ENCODE data around the gene UGT1A5.

Gene UGT1A5

GRCh38 chr2:233780771-233781170 lies 68.1 kb downstream of the UGT1A5 start:
- DNase-seq (ENCODE audit: low read depth) = no peak

- DNase-seq (ENCODE audit: low read depth) = no peak
Measured at GRCh38 chr2:233789554-233789953, 76.8 kb downstream of the UGT1A5 start.

GRCh38 chr2:233791151-233791882 lies 78.6 kb downstream of the UGT1A5 start:
- DNase-seq (ENCODE audit: low read depth) = no peak

GRCh38 chr2:233791883-233792329 lies 79.2 kb downstream of the UGT1A5 start:
- no peak for DNase-seq (ENCODE audit: low read depth)

DNA sequence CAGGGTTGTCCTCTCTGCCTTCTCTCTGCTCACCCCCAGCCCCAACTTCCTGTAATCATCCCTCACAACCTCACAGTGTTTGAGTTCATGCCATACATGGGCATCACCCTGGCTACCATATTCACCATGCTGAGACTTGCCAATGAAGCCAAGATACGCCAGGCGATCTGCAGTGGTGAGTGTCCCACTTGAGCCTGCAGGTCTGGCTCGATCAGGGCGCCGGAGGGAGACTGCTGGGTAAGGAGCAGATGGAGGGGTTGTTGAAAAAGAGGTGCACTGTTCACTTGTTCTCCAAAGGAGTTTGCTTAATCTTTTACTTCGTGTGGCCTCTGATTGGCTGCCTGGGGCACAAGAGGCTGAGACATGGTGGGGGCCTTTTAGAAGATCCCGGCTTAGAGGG lies 80.0 kb downstream of the UGT1A5 start:
- no peak for DNase-seq (ENCODE audit: low read depth)

DNA sequence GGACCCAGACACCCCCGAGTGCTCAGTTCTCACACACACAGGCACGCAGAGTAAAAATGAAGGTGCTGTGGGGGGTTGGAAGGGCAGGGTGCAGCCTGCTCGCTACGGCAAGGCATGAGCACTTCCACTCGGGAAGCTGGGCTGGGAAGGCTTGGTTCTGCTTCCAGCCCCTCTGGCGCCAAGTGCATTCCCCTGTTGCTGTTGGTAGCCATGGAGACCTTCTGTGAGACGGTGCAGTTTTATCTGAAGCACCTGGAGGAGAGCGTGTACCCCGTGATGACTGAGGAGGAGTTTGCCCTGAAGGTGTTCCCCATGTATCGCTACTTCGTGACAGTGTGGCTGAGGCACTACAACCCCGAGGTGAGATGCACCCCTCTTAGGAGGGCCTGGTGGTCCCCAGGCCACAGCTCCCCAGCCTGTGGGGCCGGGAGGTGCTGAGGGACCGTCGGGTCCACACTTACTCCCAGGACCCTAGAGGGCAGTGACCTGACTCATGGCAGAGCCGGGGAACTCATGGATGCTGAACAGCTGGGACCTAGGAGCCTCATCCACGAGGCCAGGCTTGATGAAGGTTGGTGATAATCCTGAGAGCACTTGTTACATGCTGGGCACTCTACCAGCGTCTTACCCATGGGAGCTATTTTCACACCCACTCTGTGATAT lies 80.9 kb downstream of the UGT1A5 start:
- no peak for DNase-seq (ENCODE audit: low read depth)

DNA sequence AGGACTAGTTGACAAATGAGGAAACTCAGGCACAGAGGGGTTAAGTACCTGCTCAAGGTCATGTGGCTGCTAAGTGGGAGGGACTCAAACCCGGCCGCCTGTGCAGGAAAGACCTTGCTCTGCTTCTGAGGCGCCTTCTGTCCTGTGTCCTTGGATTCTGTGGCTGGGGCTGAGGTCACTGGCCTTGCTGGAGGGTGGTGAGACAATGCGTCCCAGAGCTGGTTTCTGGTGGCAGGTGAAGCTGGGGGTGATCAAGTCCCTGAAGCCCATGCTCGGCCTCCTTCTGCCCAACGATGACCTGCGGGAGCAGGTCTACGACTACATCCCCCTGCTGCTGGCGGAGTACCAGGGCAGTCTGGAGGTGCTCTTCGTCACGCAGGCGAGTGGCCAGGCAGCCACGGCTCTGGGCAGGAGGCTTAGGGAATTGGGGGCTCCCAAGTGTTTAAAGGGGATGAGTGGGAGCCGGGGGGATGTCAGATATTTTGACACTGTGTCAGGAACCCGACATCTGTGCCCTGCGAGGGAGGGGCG lies 81.5 kb downstream of the UGT1A5 start:
- no peak for DNase-seq (ENCODE audit: low read depth)

DNA sequence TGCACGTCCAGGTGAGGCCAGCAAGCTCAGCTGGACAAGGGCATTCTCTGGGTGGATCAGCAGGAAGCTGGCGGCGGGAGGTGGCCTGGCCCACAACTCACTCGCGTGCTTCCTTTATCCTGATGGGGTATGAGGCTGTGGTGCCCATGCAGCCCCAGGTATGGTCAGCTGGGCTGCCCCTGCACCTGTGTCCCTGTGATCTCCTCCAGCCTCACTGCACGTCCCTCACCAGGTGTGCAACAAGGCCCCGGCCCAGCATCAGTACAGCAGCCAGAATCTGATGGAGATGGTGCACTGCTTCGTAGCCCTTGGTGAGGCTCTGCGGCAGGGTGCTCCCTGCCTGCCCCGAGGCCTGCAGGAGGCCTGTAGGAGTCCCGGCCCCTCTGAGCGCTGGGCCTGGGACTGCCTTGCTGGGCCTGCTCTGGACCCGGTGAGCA lies 83.0 kb downstream of the UGT1A5 start:
- no peak for DNase-seq (ENCODE audit: low read depth)

DNA sequence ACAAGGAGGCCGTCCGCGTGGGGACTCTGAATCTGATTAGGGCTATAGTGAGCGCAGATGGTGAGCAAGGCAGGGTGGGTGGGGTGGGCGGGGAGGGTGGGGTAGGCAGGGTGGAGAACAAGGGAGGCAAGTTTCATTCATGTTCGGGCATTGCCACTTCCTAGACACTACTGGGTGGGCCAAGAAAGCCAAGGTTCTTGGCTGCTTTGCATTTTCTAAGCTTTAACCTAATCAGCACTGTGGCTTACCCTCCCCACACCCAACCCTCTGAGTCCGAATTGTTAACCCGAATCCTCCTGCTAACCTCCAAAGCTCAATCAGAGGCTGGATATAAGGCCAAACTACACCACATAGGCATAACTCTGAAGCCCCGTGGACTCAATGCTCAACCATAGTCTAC lies 83.5 kb downstream of the UGT1A5 start:
- DNase-seq (ENCODE audit: low read depth) = no peak

- no peak for DNase-seq (ENCODE audit: low read depth)
Measured at GRCh38 chr2:233798335-233799086, 85.8 kb downstream of the UGT1A5 start.

DNA sequence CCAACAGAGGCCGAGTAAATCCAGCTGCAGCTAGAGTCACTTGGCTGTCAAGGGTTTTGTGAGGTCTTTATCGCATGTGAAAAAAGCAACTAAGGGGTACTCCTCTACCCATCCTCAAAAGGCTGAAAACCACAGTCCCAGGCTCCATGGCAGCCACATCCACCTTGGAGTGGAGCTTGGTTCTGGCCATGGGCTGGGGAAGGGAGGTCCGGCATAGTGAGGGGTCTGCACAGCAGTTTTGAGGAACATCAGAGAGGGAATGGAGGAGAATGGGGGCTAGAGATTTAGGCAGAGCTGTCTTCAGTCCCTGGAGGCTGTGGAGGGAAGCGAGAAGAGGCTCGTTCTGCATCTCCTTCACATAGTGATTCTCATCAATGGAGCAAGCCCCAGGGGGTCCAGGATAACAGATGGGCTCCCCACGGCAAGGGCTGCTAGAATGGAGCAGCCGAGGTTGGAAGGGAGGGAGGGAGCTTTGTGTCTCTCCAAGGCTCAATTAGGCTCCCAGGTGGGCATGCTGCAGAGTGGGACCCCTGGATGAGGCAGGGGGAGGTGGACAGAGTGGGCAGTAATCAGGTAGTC lies 86.5 kb downstream of the UGT1A5 start:
- DNase-seq (ENCODE audit: low read depth) = no peak

GRCh38 chr2:233799716-233800115 lies 87.0 kb downstream of the UGT1A5 start:
- DNase-seq (ENCODE audit: low read depth) = no peak

GRCh38 chr2:233800208-233800607 lies 87.5 kb downstream of the UGT1A5 start:
- DNase-seq (ENCODE audit: low read depth) = no peak

DNA sequence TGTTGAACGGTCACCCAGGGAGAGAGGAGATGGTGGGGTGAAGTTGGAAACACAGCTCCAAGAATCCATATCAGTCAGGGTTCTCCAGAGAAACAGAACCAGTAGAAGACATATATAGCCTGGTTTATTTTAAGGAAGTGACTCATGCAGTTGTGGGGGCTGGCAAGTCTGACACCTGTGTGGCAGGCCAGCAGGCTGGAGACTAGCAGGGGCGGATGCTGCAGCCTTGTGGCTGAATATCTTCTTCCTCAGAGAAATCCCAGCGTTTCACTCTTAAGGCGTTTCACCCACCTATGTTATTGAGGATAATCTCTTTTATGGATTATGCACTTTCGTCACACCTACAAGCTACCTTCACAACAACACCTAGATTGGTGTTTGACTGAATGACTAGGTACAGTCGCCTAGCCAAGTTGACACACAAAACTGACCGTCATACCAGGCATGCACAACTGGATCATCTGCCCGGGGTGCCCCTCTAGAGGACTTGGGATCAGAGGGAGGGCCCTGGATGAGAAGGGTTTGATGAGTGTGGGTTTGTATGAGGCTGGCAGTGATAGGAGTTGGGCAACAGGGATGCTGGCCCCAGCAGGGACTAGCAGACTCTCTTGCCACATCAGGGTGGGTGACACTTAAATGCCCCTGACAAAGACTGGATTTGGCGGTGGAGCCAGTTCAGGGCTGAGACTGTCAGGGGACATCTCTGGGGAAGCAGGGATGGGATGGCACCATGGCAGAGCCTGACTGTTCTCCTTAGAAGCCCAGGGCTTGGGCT lies 88.8 kb downstream of the UGT1A5 start:
- DNase-seq (ENCODE audit: low read depth) = no peak

GRCh38 chr2:233802132-233802815 lies 89.6 kb downstream of the UGT1A5 start:
- no peak for DNase-seq (ENCODE audit: low read depth)

GRCh38 chr2:233803292-233803911 lies 90.7 kb downstream of the UGT1A5 start:
- no peak for DNase-seq (ENCODE audit: low read depth)

- DNase-seq (ENCODE audit: low read depth) = no peak
Measured at GRCh38 chr2:233803994-233804393, 91.3 kb downstream of the UGT1A5 start.

- DNase-seq (ENCODE audit: low read depth) = no peak
Measured at GRCh38 chr2:233807215-233807865, 94.6 kb downstream of the UGT1A5 start.

GRCh38 chr2:233807966-233808935 lies 95.5 kb downstream of the UGT1A5 start:
- no peak for DNase-seq (ENCODE audit: low read depth)

Data from stimulated activated CD8-positive, alpha-beta memory T cell treated with anti-CD3 and anti-CD28 coated beads, Interleukin-15, amount 100 ng/mL, for 24 hours (primary cell).